CMK (cell line): ENCODE measurements around the gene STIM1.

Experiments used
- DNase-seq: peaks from one replicate; pipeline ENCODE4 v3.0.0-alpha.2; 2010; ENCODE audit warnings: low read depth

STIM1 gene

DNA sequence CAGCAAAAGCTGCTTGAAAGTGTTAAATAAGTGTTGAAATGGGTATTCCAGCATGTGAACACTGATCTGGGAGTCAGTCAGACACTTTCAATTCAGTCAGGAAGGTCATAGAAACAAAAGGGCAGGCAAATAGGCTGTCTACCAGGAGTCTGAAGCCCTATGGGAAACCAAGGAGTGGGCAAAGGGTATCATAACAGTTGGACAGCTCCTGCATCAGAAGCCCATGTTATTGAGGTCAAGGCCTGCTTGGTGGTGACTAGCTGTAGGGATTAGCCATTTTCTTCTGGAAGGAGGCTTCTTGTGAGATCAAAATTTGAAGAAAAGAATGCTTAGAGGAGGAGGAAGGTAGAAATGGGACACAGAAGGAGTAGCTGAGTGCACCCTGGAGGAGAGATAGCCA, 97.3 kb downstream of the STIM1 start:
- no peak for DNase-seq

GRCh38 chr11:3953327-3953726, 97.9 kb downstream of the STIM1 start:
- no peak for DNase-seq

DNA sequence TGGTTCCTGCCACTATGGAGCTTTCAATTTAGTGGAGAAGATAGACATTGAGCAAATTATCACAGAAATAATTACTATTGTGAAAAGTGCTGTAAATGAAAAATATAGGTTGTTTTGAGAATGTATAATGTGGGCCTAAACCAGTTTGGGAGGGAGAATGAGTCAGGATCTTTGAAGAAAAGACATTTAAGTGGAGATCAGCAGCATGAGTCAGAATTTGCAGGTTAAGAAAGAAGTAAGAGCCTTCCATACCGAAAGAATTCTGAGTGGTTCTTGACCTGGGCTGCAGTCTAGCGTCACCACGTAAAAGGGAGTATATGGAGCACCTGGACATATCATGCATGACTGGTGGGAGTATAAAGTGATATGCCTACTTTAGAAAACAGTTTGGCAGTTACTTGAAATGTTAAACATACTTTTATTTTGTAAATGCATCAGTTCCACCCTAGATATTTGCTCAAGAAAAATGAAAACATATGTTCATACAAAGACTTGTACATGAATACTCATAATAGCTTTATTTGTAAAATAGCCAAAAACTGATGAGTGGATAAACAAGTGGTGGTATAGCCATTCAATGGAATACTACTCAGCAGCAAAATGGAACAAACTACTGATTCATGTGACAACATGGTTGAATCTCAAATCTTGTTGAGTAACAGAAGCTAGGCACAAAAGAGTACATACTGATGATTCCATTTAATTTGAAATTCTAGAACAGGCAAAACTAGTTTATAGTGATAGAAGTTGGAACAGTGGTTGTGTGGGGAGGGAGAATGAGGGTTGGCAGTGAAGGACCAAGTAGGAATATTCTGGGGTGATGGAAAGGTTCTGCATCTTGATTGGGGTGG, 99.2 kb downstream of the STIM1 start:
- no peak for DNase-seq

- no peak for DNase-seq
Measured at GRCh38 chr11:3955299-3955665, 99.8 kb downstream of the STIM1 start.

GRCh38 chr11:3956038-3956437, 100.6 kb downstream of the STIM1 start:
- DNase-seq: no peak

DNA sequence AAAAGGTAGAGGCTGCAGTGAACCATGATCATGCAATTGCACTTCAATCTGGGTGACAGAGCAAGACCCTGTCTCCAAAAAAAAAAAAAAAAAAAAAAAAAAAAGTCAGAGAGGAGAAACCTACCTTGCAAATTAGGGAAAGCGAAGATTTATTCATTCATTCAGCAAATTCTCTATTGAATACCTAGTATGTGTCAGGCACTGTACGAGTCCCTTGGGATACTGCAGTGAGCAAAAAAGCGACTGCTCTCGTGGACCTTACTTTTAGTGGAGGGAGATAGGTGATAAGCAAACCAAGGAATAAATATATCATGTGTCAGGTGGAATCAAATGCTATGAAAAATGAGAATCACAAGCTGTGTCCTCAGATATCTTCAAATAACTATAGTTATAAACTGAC, 101.3 kb downstream of the STIM1 start:
- no peak for DNase-seq

- DNase-seq: no peak
Measured at GRCh38 chr11:3957437-3957836, 102.0 kb downstream of the STIM1 start.

DNA sequence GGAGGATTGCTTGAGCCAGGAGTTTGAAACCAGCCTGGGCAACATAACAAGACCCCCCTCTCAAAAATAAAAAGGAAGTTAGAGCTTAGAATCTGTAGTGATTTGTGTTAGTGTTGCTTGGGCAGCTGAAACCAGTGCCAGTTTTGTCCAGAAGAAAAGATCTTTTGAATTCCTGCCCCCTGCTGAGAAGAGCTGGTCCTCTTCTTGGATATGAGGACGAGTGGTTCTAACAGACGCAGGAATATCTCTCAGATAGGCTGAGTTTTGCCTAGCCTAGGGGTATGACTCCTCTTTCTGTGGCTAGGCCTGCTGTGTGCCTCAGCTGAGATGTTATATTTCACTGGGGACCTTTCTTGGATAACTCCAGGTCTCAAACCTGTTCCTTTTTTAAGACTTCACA, 102.8 kb downstream of the STIM1 start:
- no peak for DNase-seq

DNA sequence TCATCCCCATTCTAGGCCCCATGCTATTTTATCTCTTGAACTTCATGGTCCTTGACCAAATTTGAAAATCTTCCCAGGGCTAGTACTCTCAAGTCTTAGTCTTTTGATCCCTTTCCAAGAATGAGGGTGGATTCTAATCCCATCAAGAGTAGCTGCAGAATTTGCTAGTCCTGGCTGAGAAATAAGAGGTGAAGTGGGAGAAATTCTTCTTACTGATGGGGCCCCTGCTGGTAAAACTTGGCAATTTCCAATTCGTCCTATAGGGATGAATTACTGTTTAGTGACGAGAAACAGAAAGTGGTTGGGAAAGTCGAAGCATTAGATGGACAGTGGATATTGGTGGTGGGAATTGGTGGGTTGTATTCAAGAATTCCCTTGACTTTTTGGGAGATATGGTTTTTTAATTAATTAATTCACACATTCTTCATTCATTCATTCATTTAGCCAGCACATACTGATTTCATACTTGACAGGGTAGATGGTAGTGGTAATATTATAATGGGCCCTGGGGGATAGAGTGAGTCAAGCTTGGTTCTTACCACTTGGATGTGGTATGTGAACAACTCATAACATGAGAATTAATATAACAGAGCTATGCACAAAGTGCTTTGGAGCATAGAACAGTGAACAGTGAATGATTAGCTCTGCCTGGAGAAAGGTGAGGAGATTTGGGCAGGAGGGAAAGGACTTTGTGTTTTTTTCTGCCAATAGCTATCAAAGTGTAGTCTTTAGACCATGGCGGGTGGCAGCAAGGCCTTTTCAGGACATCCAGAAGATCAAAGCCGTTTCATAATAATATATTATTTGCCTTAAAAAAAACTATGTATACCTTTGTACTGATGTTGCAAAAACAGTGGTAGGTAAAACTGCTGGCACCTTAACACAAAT, 103.8 kb downstream of the STIM1 start:
- DNase-seq: no peak

DNA sequence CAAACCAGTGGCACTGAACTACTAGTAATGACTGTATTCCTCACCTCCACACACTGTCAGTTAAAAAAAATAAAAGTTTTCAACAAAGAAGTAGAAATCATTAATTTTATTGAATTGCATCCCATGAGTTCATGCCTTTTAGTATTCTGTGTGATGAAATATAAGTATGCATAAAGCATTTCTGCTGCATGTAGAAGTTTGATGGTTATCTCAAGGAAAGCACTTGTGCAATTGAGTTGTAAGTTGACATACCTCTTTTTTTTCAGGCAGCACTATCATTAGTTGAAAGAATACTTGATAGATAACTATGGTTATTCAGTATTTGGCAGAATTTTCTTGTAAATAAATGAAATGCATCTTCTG, 104.4 kb downstream of the STIM1 start:
- no peak for DNase-seq

- DNase-seq: no peak
Measured at GRCh38 chr11:3962406-3962840, 107.0 kb downstream of the STIM1 start.

DNA sequence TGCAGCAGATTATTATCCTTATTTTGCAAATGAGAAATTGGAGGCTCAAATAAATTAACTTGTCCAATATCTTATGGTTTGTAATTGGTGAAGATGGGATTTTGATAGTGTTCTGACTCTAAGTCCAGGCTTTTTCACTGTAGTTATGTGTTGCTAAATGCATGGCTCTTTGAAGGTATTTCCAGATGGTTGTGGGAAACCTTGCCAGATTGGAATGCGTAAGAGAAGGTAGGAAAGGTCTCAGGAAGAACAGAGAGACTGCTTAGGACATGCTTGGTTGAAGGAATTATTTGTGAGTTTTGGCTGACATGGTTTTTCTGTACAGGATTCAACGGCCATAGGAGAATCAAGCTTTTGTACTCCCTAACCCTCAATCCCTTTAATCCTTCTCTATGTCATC, 108.6 kb downstream of the STIM1 start:
- DNase-seq: no peak

- DNase-seq: no peak
Measured at GRCh38 chr11:3964935-3965604, 109.6 kb downstream of the STIM1 start.

GRCh38 chr11:3967695-3968094, 112.2 kb downstream of the STIM1 start:
- no peak for DNase-seq

GRCh38 chr11:3969200-3969599, 113.7 kb downstream of the STIM1 start:
- no peak for DNase-seq

GRCh38 chr11:3969613-3970012, 114.1 kb downstream of the STIM1 start:
- DNase-seq: no peak

DNA sequence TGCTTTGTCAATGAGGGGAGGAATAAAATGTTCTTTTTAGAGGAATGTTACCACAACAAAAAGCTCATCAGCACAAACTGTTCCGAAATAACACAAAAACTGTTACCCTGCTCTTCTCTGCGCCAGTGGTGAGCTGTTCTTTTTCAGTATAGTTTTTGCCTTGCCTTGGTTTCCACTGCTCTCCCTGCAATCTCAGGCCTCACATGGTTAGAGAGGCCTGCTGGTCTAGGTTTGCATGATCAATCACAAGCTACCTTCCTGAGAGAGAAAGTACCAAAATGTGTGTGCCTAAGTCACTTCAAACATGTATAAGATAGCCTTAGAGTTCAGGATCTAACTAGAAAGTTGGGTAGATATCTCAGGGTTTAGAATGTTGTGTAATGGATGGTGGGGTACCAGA, 114.6 kb downstream of the STIM1 start:
- DNase-seq: no peak

DNA sequence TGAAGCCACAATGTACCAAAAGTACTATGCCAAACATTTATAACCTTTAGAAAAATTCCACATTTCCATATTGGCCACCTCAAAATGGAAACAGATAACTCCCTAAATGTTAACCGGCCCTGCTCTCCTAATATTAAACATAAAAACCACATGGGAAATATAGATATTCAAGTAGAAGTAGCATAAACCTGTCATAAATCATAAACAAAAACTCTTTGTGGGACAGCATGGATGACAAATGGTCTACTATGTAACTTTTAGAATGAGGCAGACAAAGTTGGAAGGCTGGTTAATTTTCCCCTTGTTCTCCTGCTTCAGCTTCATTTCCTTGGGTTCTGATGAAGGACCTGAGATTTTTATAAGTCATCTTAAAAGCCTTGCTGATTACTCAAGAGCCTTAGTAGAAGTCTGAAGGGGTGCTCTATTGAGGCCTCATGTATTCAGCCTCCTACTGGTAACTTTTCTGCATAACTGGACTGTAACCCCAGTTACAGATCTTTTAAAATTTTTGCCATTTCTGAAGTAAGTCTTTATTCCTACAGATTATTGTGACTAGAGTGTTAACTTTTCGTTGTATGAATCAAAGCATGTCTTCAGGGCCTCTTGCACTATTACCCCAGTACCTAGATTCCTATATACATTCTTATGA, 116.4 kb downstream of the STIM1 start:
- DNase-seq: no peak

DNA sequence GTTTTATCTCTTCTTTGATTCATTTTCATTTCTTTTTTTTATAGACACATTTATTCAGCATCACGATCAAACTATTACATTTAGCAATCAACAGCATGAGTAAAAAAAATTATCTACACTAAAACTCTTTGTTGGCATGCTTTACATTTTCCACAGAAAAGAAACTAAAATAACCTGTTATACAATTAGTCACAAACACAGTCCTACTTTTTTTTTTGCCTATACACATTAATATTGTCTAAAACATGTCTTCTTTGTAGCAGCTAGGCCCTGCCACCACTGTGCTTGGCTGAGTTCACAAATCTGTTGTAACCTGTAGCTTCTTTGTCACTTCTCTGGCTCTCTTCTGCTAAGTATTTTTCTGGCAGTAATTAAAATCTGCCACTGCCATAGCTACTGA, 117.0 kb downstream of the STIM1 start:
- no peak for DNase-seq

GRCh38 chr11:3977078-3977477, 121.6 kb downstream of the STIM1 start:
- DNase-seq: no peak

DNA sequence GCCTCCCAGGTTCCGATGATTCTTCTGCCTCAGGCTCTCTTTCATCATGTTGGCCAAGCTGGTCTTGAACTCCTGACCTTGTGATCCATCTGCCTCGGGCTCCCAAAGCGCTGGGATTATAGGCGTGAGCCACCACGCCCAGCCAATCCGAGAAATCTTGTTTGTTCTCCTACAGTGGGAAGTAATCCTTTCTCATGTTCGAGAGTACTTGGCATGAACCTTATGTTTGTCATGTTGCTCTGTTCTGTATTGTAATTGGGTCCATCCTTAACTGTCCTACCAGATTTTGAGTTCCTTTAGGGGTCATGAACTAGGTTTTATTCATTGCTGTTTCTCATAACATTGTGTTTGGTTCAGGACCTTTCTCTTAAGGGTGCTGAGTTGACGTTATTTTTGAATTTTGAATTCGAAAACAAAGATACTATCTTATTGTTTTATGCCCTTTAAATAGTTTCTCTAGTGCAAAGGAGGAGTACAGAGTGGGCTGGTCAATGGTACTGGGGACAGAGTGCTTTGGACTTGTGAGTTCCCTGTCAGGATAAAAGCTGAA, 125.7 kb downstream of the STIM1 start:
- no peak for DNase-seq

GRCh38 chr11:3982431-3982830, 127.0 kb downstream of the STIM1 start:
- DNase-seq: no peak
